Measurements from ENCODE around the gene CCDC43.

- TF ChIP-seq CTCF (IDR thresholded peaks at IDR 0.05 in 4 of 5, conservative IDR thresholded peaks at IDR 0.05 in 1 of 5) (no peak), POLR2A (IDR thresholded peaks at IDR 0.05) (no peak)
Measured at GRCh38 chr17:44677136-44677535, 12.4 kb downstream of the CCDC43 start.

Data from gastrocnemius medialis (tissue), 4 donors.